HCT116 (cell line): ENCODE results near the gene TEX2. TPM values are rescaled to one million over a fixed set of nuclear protein-coding genes. Genes with fewer than 3 reads are reported as not detected.

Experiments
- ATAC-seq: fragments of 200-7000 bp; cut with Tn5 transposase; 2 replicates; pipeline ENCODE4 v1.9.1; 2020; ENCODE audit warnings: mild to moderate bottlenecking, moderate library complexity
- BruUV-seq: library from RNA; stranded (reverse); fragments of 400-500 nt; replicated peaks from 2 replicates; lab custom pipeline; 2021; lab: Mats Ljungman, UMichigan
- CTCF ChIA-PET: fragments of 300-600 bp; sonication (Branson Sonifier 250); formaldehyde crosslinking; loops from one replicate; lab custom pipeline; 2021; ENCODE audit warnings: antibody characterized with exemption; lab: Charles Lee
- POLR2A ChIA-PET: fragments of 300-600, 350-600 bp; sonication (Branson Sonifier 250); formaldehyde crosslinking; loops from one replicate; lab custom pipeline; 2021; ENCODE audit warnings: antibody characterized with exemption; lab: Charles Lee
- RAD21 ChIA-PET, 2 experiments: fragments of 300-600 bp; sonication (Branson Sonifier 250); formaldehyde crosslinking; loops; one replicate each; lab custom pipeline; 2023; ENCODE audit warnings: low total read pairs in 2 of 2; ENCODE audit not compliant: uncharacterized antibody in 2 of 2, unreplicated experiment in 2 of 2, low non-redundant PET in 1 of 2; lab: Charles Lee
- DNase-seq: peaks from one replicate; pipeline ENCODE4 v3.0.0-alpha.2; 2010; ENCODE audit warnings: low read depth, low spot score
- H2AFZ ChIP-seq: fragments of 200-600 bp; shearing (Covaris generic), sonication (generic); 2 replicates; pipeline ENCODE4 v1.6.1; 2017; ENCODE audit warnings: low read depth, mixed run types, mixed read lengths, antibody characterized with exemption, low read length; ENCODE audit not compliant: poor library complexity, severe bottlenecking
- H3K27ac ChIP-seq: 2 replicates; pipeline ENCODE4 v1.5.1; 2012; ENCODE audit warnings: low read depth, low read length
- H3K27me3 ChIP-seq: fragments of 200-600 bp; sonication (generic); 2 replicates; pipeline ENCODE4 v1.6.1; 2016; ENCODE audit warnings: mixed run types, low read length, mixed read lengths; ENCODE audit not compliant: insufficient read depth
- H3K36me3 ChIP-seq, 2 experiments: fragments of 200-500 bp in 1 of 2; fragments of 200-600 bp in 1 of 2; sonication (Bioruptor generic) in 1 of 2; sonication (generic) in 1 of 2; 2 replicates each; pipeline versions ENCODE4 v1.5.1 to v1.6.1; 2014 to 2016; ENCODE audit warnings: low read length in 2 of 2, inconsistent platforms in 1 of 2, mixed read lengths in 1 of 2, mixed run types in 1 of 2; ENCODE audit not compliant: insufficient read depth in 2 of 2, control insufficient read depth in 1 of 2
- H3K4me1 ChIP-seq, 2 experiments: fragments of 200-600 bp in 1 of 2; sonication (generic) in 1 of 2; 2 replicates each; pipeline versions ENCODE4 v1.5.1 to v1.6.1; 2012 to 2017; ENCODE audit warnings: low read length in 2 of 2, inconsistent platforms in 1 of 2, mild to moderate bottlenecking in 1 of 2, mixed read lengths in 1 of 2, mixed run types in 1 of 2, moderate library complexity in 1 of 2; ENCODE audit not compliant: insufficient read depth in 2 of 2, control insufficient read depth in 1 of 2
- H3K4me2 ChIP-seq: fragments of 200-600 bp; sonication (generic); 2 replicates; pipeline ENCODE4 v1.6.1; 2017; ENCODE audit warnings: mixed run types, low read length, mixed read lengths
- H3K4me3 ChIP-seq, 2 experiments: fragments of 200-600 bp in 1 of 2; sonication (generic) in 1 of 2; replicated peaks in 1 of 2; 2 replicates each; pipeline ENCODE4 v1.5.1; 2011 to 2016; ENCODE audit warnings: low read length in 2 of 2, control low read depth in 1 of 2, low read depth in 1 of 2, mild to moderate bottlenecking in 1 of 2, mixed read lengths in 1 of 2, mixed run types in 1 of 2
- H3K79me2 ChIP-seq: fragments of 200-600 bp; sonication (generic); 2 replicates; pipeline ENCODE4 v1.6.1; 2017; ENCODE audit warnings: mild to moderate bottlenecking, mixed run types, low read length, moderate library complexity, mixed read lengths; ENCODE audit not compliant: insufficient read depth
- H3K9ac ChIP-seq: fragments of 200-600 bp; sonication (generic); 2 replicates; pipeline ENCODE4 v1.6.1; 2016; ENCODE audit warnings: low read length, mixed read lengths
- H3K9me2 ChIP-seq: fragments of 200-600 bp; sonication (generic), shearing (Covaris generic); 2 replicates; pipeline ENCODE4 v1.6.1; 2017; ENCODE audit warnings: mixed run types, mild to moderate bottlenecking, moderate library complexity; ENCODE audit not compliant: insufficient read depth
- H3K9me3 ChIP-seq, 2 experiments: fragments of 200-500 bp in 1 of 2; fragments of 200-600 bp in 1 of 2; sonication (Bioruptor generic) in 1 of 2; sonication (generic) in 1 of 2; 2 replicates each; pipeline ENCODE4 v1.6.1; 2014 to 2017; ENCODE audit warnings: low read length in 2 of 2, mixed read lengths in 2 of 2, inconsistent platforms in 1 of 2, low read depth in 1 of 2, mild to moderate bottlenecking in 1 of 2, mixed run types in 1 of 2, moderate library complexity in 1 of 2; ENCODE audit not compliant: control insufficient read depth in 1 of 2, insufficient read depth in 1 of 2
- H4K20me1 ChIP-seq: fragments of 200-600 bp; sonication (generic), shearing (Covaris generic); 2 replicates; pipeline ENCODE4 v1.6.1; 2017; ENCODE audit warnings: mixed run types, mild to moderate bottlenecking, moderate library complexity; ENCODE audit not compliant: insufficient read depth
- ATF3 ChIP-seq: IDR thresholded peaks from 2 replicates; pipeline ENCODE4 v1.6.1; 2012
- CBX3 ChIP-seq: IDR thresholded peaks from 2 replicates; pipeline ENCODE4 v1.6.1; 2012; ENCODE audit warnings: low read depth
- MAX ChIP-seq: IDR thresholded peaks from 2 replicates; pipeline ENCODE4 v1.6.1; 2012
- POLR2A ChIP-seq: IDR thresholded peaks from 2 replicates; pipeline ENCODE4 v1.7.0; 2011; ENCODE audit warnings: borderline replicate concordance; ENCODE audit not compliant: insufficient read depth, insufficient read length; ENCODE audit errors: extremely low read depth
- SIN3A ChIP-seq: IDR thresholded peaks from 2 replicates; pipeline ENCODE4 v1.6.1; 2012; ENCODE audit warnings: low read depth
- intact Hi-C: fragments of 100-400 bp; cut with micrococcal nuclease; formaldehyde crosslinking; loops from 2 replicates; pipeline ENCODE4 v1.10.0; 2022
- total RNA-seq: library from RNA; stranded (reverse); gene quantifications from one replicate; pipeline ENCODE4 v1.2.1, GENCODE V29; 2021; ENCODE audit not compliant: unreplicated experiment
- TF ChIP-seq, protein P1 (sequence below): IDR thresholded peaks from 2 replicates; pipeline ENCODE4 v1.6.1; 2011; ENCODE audit warnings: mild to moderate bottlenecking, low read length, moderate library complexity; ENCODE audit not compliant: insufficient replicate concordance; ENCODE audit errors: extremely low read depth

TEX2 gene
- total RNA-seq, 1 experiment from 2014 or later: 24.6 TPM

GRCh38 chr17:64205804-64206203, 57.3 kb downstream of the TEX2 start:
- DNase-seq (no peak), ATAC-seq (no peak)
- H3K4me2 ChIP-seq: no peak overlapping the region
- no peaks in the 10 kb centered on the region for H3K36me3 ChIP-seq
- no peaks in the 10 kb centered on the region for H3K9me2 ChIP-seq
- peaks cover 12 to 18% of the 10 kb centered on the region in 2 experiments for H3K4me1 ChIP-seq
- no peaks in the 10 kb centered on the region for H3K27me3 ChIP-seq
- H3K27ac ChIP-seq: no peak overlapping the region
- ChIA-PET CTCF (interaction anchor here (0.8 to 1.0 kb wide), 2 partner anchors 9 to 76 kb away, joined by 3 read pairs; no protein-coding TSS in a partner anchor), RAD21 (no interaction called here), POLR2A (interaction anchor here (0.7 kb wide), 1 partner anchor 177 kb away, joined by 3 read pairs; no protein-coding TSS in a partner anchor)
- H3K9ac ChIP-seq: no peak overlapping the region
- peaks cover 33% of the 10 kb centered on the region for H3K79me2 ChIP-seq
- H2AFZ ChIP-seq: no peak overlapping the region
- no peaks in the 10 kb centered on the region for H4K20me1 ChIP-seq
- no peak for TF ChIP-seq CBX3
- BruUV-seq: no TSS peak
- intact Hi-C loops: no loop called here
- no peak overlapping the region for H3K4me3 ChIP-seq
- no peaks in the 10 kb centered on the region for H3K9me3 ChIP-seq

GRCh38 chr17:64203630-64204029, 59.4 kb downstream of the TEX2 start:
- Histone ChIP-seq H3K79me2 (peaks cover 30% of the 10 kb centered on the region), H3K27me3 (no peaks in the 10 kb centered on the region), H4K20me1 (no peaks in the 10 kb centered on the region), H3K36me3 (no peaks in the 10 kb centered on the region), H2AFZ (no peak overlapping the region), H3K9me3 (no peaks in the 10 kb centered on the region), H3K9ac (no peak overlapping the region), H3K27ac (no peak overlapping the region), H3K9me2 (no peaks in the 10 kb centered on the region), H3K4me2 (peak overlapping the region; percentile 54), H3K4me3 (no peak overlapping the region), H3K4me1 (peaks cover 12 to 18% of the 10 kb centered on the region in 2 experiments)
- DNase-seq: no peak
- intact Hi-C loops: no loop called here
- no peak for ATAC-seq
- ChIA-PET RAD21 (no interaction called here), CTCF (no interaction called here), POLR2A (no interaction called here)
- no TSS peak for BruUV-seq
- TF ChIP-seq, protein P1, sequence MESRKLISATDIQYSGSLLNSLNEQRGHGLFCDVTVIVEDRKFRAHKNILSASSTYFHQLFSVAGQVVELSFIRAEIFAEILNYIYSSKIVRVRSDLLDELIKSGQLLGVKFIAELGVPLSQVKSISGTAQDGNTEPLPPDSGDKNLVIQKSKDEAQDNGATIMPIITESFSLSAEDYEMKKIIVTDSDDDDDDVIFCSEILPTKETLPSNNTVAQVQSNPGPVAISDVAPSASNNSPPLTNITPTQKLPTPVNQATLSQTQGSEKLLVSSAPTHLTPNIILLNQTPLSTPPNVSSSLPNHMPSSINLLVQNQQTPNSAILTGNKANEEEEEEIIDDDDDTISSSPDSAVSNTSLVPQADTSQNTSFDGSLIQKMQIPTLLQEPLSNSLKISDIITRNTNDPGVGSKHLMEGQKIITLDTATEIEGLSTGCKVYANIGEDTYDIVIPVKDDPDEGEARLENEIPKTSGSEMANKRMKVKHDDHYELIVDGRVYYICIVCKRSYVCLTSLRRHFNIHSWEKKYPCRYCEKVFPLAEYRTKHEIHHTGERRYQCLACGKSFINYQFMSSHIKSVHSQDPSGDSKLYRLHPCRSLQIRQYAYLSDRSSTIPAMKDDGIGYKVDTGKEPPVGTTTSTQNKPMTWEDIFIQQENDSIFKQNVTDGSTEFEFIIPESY: no peak
- no peak for TF ChIP-seq MAX
- TF ChIP-seq SIN3A: no peak
- TF ChIP-seq POLR2A: no peak
- TF ChIP-seq ATF3: no peak
- TF ChIP-seq CBX3: no peak
